ENCODE measurements around the gene CLCN7.

GRCh38 chr16:1443980-1444729, 30.7 kb downstream of the CLCN7 start, which contains the start of gene CCDC154:
- TF ChIP-seq ZNF274 (CRISPR knock-in tag; IDR thresholded peaks at IDR 0.05): no peak
- TF ChIP-seq ZKSCAN8 (CRISPR knock-in tag; IDR thresholded peaks at IDR 0.05; ENCODE audit: borderline replicate concordance): no peak
- TF ChIP-seq, protein P1, sequence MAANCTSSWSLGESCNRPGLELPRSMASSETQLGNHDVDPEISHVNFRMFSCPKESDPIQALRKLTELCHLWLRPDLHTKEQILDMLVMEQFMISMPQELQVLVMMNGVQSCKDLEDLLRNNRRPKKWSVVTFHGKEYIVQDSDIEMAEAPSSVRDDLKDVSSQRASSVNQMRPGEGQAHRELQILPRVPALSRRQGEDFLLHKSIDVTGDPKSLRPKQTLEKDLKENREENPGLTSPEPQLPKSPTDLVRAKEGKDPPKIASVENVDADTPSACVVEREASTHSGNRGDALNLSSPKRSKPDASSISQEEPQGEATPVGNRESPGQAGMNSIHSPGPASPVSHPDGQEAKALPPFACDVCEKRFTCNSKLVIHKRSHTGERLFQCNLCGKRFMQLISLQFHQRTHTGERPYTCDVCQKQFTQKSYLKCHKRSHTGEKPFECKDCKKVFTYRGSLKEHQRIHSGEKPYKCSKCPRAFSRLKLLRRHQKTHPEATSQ (CRISPR knock-in tag; IDR thresholded peaks at IDR 0.05; ENCODE audit: borderline replicate concordance): no peak
- TF ChIP-seq MXD4 (CRISPR knock-in tag; IDR thresholded peaks at IDR 0.05): no peak
- TF ChIP-seq MYC (CRISPR knock-in tag; IDR thresholded peaks at IDR 0.05; ENCODE audit: borderline replicate concordance): no peak
- TF ChIP-seq EZH2 (conservative IDR thresholded peaks at IDR 0.05; ENCODE audit: low read depth, low read length): no peak
- TF ChIP-seq HDAC6 (IDR thresholded peaks at IDR 0.05; ENCODE audit: low read depth, low read length): no peak
- TF ChIP-seq ZNF816 (CRISPR knock-in tag; IDR thresholded peaks at IDR 0.05; ENCODE audit: borderline replicate concordance): no peak
- no peak for TF ChIP-seq RAD21 (CRISPR knock-in tag; IDR thresholded peaks at IDR 0.05)
- no peak for TF ChIP-seq KDM1A (CRISPR knock-in tag; IDR thresholded peaks at IDR 0.05)
- TF ChIP-seq, protein P2, sequence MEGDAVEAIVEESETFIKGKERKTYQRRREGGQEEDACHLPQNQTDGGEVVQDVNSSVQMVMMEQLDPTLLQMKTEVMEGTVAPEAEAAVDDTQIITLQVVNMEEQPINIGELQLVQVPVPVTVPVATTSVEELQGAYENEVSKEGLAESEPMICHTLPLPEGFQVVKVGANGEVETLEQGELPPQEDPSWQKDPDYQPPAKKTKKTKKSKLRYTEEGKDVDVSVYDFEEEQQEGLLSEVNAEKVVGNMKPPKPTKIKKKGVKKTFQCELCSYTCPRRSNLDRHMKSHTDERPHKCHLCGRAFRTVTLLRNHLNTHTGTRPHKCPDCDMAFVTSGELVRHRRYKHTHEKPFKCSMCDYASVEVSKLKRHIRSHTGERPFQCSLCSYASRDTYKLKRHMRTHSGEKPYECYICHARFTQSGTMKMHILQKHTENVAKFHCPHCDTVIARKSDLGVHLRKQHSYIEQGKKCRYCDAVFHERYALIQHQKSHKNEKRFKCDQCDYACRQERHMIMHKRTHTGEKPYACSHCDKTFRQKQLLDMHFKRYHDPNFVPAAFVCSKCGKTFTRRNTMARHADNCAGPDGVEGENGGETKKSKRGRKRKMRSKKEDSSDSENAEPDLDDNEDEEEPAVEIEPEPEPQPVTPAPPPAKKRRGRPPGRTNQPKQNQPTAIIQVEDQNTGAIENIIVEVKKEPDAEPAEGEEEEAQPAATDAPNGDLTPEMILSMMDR (CRISPR knock-in tag; IDR thresholded peaks at IDR 0.05): no peak
